ENCODE measurements around the gene GABRB3.

Gene GABRB3

DNA sequence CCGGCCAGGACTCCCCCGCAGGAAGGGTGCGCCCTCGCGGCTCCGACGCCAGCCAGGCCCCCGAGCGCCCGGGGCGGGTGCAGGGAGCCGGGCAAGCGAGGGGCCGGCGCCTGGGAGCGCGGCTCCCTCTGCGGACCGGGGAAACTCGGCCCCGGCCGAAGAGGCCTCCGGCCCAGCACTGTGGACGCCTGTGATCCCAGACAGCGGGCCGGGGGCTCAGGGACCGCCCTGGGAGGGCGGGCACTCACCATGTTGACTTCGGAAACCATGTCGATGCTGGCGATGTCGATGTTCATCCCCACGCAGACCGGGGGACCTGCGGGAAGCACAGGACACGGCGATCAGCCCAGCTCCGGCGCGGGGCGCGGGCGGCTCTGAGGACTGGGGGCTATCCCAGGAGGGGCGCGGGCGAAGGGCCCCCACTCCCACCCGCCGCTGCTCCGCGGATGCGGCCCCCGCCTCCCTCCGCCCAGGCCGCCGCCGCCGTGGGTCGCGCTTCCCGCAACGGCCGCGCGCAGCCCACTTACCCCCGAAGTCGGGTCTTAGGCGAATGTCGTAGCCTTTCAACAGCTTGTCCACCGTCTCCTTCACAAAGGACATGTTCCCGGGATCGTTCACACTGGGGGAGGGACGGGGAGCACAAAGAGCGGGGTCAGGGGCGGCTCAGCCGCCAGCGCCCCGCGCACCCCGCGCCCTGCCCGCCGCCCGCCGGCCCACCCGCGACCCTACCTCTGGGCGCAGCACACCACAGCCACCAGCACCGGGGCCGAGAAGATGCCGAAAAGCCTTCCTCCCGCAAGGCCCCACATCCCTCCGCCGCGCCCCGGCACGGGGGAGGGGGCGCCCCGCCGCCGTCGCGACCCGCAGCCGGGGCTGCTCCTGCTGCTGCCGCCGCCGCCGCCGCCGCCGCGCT lies at the start of gene GABRB3:
Gene GABRB3, minus strand, starts transcription at position 913 of the 913 bp plus-strand sequence.
- H3K4me3 ChIP-seq (ENCODE audit: low read depth, low read length): peak within 1 kb of the TSS; percentile 32

DNA sequence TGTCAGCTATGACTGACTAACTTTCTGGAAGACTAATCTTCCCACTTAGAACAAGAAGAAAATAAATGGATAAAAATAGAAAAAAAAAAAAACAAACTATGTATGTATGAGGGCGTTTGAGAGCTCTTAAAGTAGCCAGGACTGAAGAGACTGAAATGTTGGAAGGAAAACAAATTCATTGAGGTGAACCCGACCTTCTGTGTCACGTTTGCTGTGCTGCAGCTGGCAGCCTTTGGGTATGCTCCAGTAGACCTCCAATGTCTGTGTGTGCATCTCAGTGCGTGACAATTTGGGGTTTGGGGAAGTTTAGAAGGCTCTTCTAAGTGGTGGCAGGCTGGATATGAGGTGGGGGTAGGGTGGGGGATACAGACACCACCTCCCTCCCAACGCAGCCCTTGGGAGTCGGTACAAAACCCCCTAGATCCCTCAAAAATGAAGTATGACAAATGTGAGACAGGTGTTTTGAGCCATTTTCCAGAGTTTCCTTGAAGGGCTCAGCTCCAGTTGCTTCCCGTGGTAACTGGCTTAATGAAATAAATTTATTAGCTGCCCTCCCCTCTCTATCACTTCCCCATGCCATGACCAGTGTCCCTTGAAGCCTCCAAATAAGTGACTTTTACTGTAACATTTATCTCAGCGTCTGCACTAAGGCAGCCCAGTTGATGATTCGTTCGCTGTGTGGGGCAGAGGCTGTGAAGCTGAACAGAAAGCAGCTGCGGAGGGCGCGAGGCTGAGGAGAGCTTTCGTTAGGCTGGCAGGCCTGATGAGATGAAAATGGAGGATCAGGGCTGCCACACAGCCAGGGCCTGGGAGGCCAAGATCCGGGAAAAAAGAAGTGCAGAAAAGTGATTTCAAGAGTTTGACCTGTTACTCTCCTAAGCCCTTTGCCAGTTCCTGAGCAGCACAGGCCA lies 34.9 kb upstream of the GABRB3 start:
- no peak overlapping the region for H3K4me3 ChIP-seq (ENCODE audit: low read depth, low read length)
- no peak for DNase-seq (ENCODE audit: low read depth)

More for the DNA sequence above, at the start of gene GABRB3:
- no peak for DNase-seq (ENCODE audit: low read depth)

DNA sequence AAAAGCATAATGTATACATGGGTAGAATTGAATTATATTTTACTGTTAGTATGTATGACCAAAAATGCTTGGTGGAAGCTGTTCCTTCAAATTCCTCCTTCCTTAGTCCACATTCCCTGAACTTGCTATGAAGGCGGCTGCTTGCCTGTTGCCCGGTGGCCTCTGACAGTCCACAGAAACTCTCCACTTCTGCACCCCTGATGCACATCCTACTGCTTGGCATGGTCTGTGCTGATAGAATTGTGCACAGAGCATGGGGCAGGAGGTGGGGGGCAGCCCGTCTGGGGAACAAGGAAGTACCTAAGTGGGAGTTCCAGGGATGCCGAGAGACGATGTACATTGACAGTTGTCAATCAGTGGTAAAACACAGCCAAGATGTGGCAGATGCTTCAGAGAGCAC lies 33.7 kb upstream of the GABRB3 start:
- H3K4me3 ChIP-seq (ENCODE audit: low read depth, low read length): no peak overlapping the region
- DNase-seq (ENCODE audit: low read depth): no peak

DNA sequence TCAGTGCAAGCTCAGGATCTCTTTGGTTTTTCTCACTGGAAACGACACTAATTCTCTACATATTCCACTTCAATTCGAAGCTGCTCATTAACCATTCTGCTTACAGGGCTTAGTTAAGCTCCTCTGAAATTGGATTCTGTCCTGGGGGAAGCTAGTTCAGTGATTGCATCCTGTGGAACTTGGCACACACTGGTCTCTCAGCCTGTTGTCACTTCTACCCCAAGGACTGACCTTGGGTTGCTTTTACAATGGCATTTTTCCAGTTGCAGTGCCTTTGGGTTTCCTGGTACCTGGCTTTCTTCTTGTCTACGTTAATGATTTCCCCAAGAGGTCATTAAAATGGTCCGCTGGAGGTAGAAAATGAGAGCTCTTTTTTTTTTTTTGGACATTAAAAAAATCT lies 33.3 kb upstream of the GABRB3 start:
- DNase-seq (ENCODE audit: low read depth): no peak

DNA sequence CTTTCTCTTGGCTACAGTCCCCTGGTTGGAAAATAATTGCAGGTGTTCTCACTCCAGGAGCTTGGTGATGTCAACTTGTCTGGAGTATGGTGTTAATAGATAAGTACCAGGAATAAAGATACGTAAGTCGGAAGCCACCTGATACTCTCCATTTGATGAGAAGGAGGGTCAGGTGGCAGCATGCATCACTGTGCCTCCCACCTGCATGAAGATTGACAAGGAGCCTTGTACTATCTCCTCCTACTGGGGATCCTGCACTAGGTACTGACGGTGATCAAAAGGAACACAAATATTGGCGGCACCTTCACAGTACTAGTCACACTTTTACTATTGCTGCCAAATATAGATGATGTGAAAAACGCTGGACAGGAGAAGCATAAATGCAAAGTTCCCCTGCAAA lies 32.6 kb upstream of the GABRB3 start:
- no peak overlapping the region for H3K4me3 ChIP-seq (ENCODE audit: low read depth, low read length)
- DNase-seq (ENCODE audit: low read depth): no peak

More for the DNA sequence above, 33.3 kb upstream of the GABRB3 start:
- H3K4me3 ChIP-seq (ENCODE audit: low read depth, low read length): no peak overlapping the region

DNA sequence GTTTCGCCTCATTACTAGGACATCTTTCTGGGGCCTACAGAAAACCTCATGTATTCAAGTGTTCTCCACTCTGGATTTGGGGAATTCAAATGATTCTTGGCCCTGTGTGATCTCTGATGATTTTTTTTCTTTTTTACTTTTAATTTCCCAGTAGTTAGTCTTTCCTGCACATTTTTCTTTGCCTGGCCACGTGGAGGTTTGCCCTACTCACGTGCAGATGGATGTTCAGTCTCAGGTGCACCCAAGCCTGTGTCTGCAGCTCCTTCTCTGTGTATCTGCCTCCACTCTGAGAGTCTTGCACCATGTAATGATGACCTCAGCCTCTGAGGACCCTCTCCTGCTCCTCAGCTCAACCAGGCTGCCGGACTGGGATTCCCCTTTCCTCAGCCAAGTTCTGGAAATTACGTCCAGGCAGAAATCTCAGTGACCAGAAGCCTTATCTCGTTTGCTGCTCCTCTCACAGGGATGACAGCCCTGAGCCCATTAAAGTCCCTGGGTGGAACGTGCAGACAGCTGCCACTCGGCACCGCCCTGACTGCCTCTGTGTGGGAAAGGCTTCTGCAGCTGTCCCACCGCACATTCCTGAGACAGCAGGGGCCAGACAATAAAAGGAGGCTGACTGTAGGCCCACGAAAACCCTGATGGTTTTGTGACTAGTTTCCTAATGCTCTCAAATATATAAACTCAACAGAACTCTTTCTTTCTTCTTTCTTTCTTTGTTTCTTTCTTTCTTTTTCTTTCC lies 31.4 kb upstream of the GABRB3 start:
- DNase-seq (ENCODE audit: low read depth): no peak

DNA sequence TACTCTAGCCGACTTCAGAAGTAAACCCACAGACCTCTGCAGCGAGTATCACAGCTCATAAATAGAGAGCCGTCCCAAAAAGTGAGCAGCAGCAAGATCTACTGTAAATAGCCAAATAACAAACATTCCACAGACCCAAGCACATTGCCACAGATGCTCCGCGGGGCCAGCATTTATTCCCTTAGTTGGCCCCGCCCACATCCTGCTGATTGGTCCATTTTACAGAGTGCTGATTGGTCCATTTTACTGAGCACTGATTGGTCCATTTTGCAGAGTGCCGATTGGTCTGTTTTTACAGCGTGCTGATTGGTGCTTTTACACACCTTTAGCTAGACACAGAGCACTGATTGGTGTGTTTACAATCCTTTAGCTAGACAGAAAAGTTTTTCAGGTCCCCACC lies 17.3 kb upstream of the GABRB3 start:
- no peak for DNase-seq (ENCODE audit: low read depth)
- H3K4me3 ChIP-seq (ENCODE audit: low read depth, low read length): no peak overlapping the region

More for the DNA sequence above, 31.4 kb upstream of the GABRB3 start:
- H3K4me3 ChIP-seq (ENCODE audit: low read depth, low read length): no peak overlapping the region

DNA sequence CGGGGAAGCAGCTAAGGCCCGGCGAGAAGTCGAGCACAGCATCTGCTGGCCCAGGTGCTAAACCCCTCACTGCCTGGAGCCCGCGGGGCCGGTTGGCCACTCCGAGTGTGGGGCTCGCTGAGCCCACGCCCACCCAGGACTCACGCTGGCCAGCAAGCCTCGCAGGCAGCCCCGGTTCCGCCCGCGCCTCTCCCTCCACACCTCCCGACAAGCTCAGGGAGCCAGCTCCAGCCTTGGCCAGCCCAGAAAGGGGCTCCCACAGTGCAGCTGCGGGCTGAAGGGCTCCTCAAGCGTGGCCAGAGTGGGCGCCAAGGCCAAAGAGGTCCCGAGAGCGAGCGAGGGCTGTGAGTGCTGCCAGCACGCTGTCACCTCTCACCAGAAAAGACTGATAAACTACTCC lies 8.9 kb upstream of the GABRB3 start:
- no peak overlapping the region for H3K4me3 ChIP-seq (ENCODE audit: low read depth, low read length)
- DNase-seq (ENCODE audit: low read depth): no peak

DNA sequence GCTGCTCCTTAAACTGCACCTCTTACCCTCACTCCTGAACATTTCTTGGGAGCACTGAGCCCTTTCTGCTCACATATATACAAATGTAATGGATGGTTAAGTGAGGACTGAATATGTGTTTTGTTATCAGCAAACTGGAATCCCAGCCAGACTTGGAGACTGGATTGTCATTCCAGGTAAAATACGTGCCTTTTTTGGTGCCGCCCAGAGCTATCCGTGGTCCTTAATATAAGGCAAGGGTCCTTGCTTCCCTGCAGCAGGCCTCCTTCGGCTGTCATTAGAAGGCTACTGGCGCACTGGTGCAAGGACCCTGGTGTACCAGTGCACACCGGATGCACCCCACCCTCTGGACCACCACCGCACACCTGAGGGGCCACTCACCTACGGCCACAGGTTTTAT lies 1.1 kb upstream of the GABRB3 start:
- DNase-seq (ENCODE audit: low read depth): no peak
- H3K4me3 ChIP-seq (ENCODE audit: low read depth, low read length): no peak overlapping the region

DNA sequence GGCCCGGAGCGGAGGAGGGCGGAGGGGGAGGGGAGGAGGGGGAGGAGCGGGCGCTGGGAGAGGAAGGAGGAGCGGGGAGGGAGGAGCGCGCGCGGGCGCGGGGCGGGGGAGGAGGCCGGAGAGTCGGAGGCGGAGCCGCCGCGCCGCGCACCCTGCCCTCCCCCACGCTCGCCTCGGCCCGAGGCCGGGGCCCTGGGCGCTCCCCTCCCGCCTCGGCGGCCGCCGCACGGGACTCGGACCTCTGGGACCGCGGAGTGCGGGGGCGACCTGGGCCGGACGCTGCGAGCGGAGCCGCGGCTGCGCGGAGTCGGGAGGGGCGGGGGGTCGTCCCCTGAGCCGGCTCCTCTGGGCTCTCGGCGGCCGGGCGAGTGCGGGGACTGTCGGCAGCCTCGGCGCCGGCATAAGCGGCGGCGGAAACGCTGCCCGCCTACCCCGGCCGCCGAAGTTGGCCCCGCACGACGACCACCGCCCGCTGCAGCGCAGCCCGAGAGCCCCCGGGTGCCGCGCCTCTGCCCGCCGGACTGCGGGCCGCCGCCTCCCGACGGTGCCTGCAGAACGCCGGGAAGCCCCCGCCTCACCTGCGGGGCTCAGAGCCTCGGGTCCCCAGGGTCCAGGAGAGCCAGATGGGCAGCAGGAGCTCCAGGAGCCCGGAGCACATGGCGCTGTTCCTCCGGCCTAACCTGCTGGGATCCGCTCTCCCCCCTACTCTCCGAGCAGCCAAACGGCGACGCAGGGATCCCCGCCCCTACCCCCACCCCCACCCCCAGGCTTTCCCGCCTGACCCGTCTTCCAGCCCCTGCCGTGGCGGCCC lies 406 bp upstream of the GABRB3 start:
- peak overlapping the region; percentile 32 for H3K4me3 ChIP-seq (ENCODE audit: low read depth, low read length)
- DNase-seq (ENCODE audit: low read depth): no peak

DNA sequence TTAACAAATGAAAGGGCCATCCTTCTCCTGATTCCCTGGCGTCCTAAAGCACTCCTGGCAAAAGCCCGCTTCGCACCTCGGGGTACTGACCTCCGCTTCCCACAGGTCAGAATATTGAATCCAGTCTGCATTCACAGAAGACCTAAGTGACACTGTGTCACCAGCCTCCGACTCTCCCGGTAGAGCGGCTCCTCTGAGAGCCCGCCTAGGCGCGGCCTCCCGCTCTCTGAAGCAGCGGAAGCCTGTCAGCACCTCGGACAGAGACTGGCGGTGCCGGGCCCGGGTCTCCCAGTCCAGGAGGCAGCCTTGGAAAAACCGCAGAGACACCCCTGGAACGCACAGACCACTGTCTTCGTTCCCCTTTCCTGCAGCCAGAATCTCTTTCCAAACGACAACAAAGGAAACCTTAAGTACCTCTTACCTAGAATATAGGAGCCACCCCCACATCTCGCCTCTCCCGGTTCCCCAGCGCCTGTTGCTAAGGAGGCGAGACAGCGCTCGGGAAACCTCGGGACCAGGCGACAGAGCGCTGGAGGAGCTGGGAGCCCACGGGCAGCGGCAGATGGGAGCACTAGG lies 1.2 kb downstream of the GABRB3 start:
- H3K4me3 ChIP-seq (ENCODE audit: low read depth, low read length): no peak overlapping the region

DNA sequence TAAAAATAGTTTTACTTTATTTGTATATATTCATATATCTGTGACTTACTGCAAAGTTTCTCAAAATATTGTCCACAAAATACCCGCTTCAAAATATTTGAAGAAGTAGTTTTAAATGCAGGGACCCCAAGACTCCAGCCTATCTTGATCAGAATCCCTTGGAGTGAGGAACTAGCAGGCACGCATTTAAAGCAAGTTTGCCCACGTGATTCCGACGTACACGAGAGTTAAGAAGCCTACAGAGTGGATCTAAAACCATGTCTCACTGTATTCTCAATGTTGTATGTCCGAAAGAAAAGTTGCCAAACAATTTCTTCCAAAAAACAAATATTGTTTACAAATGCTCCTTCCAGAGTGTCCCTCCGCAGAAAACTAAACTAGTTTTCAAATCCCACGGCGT lies 1.7 kb downstream of the GABRB3 start:
- no peak overlapping the region for H3K4me3 ChIP-seq (ENCODE audit: low read depth, low read length)
- DNase-seq (ENCODE audit: low read depth): no peak

More for the DNA sequence above, 1.2 kb downstream of the GABRB3 start:
- DNase-seq (ENCODE audit: low read depth): no peak

DNA sequence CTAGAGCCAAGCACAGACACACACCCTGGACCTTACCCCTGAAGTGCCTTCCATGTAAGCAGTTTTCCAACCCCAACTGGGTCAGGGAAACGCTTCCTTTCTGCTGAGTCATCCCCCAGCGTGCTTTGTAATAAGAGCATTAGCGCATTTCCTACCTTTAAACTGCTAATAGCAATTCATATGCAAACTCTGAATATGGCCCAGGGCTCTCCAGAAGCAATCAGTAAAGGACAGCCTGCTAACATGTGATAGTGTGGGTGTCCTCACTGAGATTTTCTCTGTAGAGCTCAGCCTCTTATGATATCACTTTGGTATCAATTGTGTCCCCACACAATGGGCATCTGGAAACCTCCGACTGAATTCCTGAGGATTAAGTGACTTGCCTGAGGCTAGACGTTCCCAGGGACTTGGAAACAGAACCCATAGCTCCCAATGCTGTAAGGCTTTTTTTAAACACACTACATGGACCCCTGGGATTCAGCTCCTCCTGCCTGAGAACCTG lies 5.6 kb downstream of the GABRB3 start:
- DNase-seq (ENCODE audit: low read depth): no peak
- H3K4me3 ChIP-seq (ENCODE audit: low read depth, low read length): no peak overlapping the region

DNA sequence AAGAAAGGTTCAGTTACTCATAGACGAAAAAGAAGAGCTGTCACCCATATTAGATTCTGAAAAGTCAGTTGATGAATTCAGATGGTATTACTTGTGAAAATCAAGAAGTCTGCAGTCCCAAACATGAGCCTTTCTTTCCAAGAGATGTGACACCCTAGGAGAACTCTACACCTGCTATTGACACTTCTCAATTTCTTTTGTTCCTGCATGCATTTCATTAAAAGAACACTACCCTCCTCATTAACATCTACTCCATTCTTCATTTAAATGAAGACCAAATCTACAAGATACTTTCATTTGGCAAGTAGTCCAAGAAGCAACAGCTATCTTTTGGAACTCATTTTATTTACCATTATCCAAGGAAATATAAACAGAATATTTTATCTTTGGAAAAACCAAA lies 6.6 kb downstream of the GABRB3 start:
- H3K4me3 ChIP-seq (ENCODE audit: low read depth, low read length): no peak overlapping the region
- DNase-seq (ENCODE audit: low read depth): no peak

DNA sequence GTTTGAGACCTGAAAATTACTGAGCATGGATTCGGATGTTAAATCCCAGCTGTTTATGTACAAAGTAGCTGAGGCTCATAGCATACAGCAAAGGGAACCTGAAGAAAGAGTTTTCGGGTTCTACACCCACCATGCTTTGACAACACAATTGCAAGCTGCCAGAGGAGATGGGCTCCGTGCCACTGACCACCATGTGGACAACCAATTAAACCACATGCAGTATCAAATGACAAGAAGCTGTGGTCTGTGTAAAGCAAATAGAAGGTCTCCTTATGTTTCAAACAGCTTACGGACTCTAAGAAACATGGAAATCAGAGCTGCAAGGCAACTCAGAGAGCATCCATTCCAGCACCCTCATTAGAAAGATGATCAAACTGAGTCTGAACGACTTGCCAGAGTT lies 12.9 kb downstream of the GABRB3 start:
- no peak for DNase-seq (ENCODE audit: low read depth)

DNA sequence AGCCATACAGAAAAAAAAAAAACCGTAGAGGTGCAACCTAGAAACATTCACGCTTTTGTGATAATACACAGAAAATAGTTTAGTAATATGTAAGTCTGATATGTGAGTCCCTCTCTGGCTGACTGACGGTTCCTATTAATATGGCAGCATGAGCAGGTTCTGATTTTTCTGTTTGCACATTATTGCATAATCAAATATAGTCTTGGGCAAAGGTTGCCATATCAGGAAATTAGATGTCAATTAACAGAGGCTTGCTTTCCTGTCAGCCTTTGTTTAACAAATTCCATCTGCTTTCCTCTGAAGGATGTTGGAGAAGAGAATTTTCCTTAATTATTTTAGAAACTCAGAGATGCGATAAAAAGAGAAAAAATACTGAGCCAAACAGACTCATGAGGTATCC lies 14.8 kb downstream of the GABRB3 start:
- DNase-seq (ENCODE audit: low read depth): no peak
- H3K4me3 ChIP-seq (ENCODE audit: low read depth, low read length): no peak overlapping the region

More for the DNA sequence above, 12.9 kb downstream of the GABRB3 start:
- no peak overlapping the region for H3K4me3 ChIP-seq (ENCODE audit: low read depth, low read length)

DNA sequence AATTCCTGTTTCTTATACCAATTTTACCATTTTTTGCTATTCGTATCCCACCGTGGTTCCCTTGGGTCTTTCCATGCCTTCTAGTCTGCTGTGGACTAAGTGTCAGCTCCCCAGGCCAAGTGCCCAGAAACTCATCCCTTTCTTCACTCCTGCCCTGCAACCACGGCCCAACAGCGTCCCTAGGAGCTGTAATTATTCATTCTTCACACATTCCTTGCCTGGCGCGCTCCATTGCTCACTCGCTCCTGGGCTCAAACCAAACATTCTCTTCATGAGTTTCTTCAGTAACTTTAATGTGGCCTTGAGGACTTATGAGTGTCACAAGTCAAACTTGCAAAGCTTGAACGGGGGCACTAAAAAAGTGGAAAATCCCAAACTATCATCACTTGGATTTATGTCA lies 15.7 kb downstream of the GABRB3 start:
- no peak overlapping the region for H3K4me3 ChIP-seq (ENCODE audit: low read depth, low read length)
- no peak for DNase-seq (ENCODE audit: low read depth)

DNA sequence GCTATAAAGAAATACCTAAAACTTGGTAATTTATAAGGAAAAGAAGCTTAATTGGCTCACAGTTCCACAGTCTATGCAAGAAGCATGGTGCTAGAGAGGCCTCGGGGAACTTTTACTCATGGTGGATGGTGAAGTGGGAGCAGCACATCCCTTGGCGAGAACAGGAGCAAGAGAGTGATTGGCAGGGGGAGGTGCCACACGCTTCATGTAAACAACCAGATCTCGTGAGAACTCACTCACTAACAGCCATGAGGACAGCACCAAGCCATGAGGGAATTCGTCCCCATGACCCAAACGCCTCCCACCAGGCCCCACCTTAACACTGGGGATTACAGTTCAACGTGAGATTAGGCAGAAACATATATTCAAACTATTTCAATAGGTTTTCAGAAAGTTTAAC lies 28.0 kb downstream of the GABRB3 start:
- no peak for DNase-seq (ENCODE audit: low read depth)
- no peak overlapping the region for H3K4me3 ChIP-seq (ENCODE audit: low read depth, low read length)
